H1 (cell line): Measurements from ENCODE around the gene KRTAP12-4. TPM values are rescaled to one million over a fixed set of nuclear protein-coding genes. Genes with fewer than 3 reads are reported as not detected.
"Not testable (repeated sequence)": the region's sequence is repeated elsewhere in the genome, so short reads cannot be mapped to it uniquely, and the experiment has no call there.

ENCODE experiments used
- CTCF ChIA-PET: fragments of 300-600 bp; sonication (Branson Sonifier 250); formaldehyde crosslinking; loops from one replicate; lab custom pipeline; 2021; ENCODE audit not compliant: partially characterized antibody; lab: Charles Lee
- POLR2A ChIA-PET: fragments of 300-600 bp; sonication (Branson Sonifier 250); formaldehyde crosslinking; loops from one replicate; lab custom pipeline; 2021; ENCODE audit warnings: inconsistent platforms; ENCODE audit not compliant: partially characterized antibody; lab: Charles Lee
- DNase-seq, 2 experiments: peaks; one replicate each; pipeline versions ENCODE4 v3.0.0 to v3.0.0-alpha.2; 2010 to 2022; ENCODE audit warnings: low spot score in 2 of 2, low read depth in 1 of 2, mixed read lengths in 1 of 2
- FAIRE-seq: peaks from 2 replicates; lab custom pipeline; 2011; peaks lifted over from hg19 to GRCh38; lab: Jason Lieb, UNC
- H2AFZ ChIP-seq: 2 replicates; pipeline ENCODE4 v1.8.1; 2012; ENCODE audit warnings: low read length, inconsistent platforms
- H2AK5ac ChIP-seq: 2 replicates; pipeline ENCODE4 v1.6.1; 2013; ENCODE audit warnings: low read depth, low read length
- H2BK120ac ChIP-seq: replicated peaks from 2 replicates; pipeline ENCODE3; 2013; ENCODE audit warnings: low read depth, low read length, inconsistent platforms
- H2BK12ac ChIP-seq: 2 replicates; pipeline ENCODE4 v1.6.1; 2013; ENCODE audit warnings: low read depth, low read length
- H2BK15ac ChIP-seq: 2 replicates; pipeline ENCODE4 v1.6.1; 2013; ENCODE audit warnings: low read length
- H2BK20ac ChIP-seq: 2 replicates; pipeline ENCODE4 v1.6.1; 2013; ENCODE audit warnings: low read length
- H2BK5ac ChIP-seq: 2 replicates; pipeline ENCODE4 v1.6.1; 2013; ENCODE audit warnings: low read depth, low read length
- H3K14ac ChIP-seq: 2 replicates; pipeline ENCODE4 v1.6.1; 2013; ENCODE audit warnings: inconsistent platforms; ENCODE audit not compliant: insufficient read length
- H3K18ac ChIP-seq: 2 replicates; pipeline ENCODE4 v1.6.1; 2013; ENCODE audit warnings: low read length; ENCODE audit errors: extremely low read depth
- H3K23ac ChIP-seq: 2 replicates; pipeline ENCODE4 v1.6.1; 2013; ENCODE audit warnings: inconsistent platforms; ENCODE audit not compliant: insufficient read length
- H3K23me2 ChIP-seq: 2 replicates; pipeline ENCODE4 v1.6.1; 2013; ENCODE audit warnings: low read depth, low read length
- H3K27ac ChIP-seq: 2 replicates; pipeline ENCODE4 v1.6.1; 2011; ENCODE audit warnings: low read depth, low read length, inconsistent platforms
- H3K27me3 ChIP-seq, 4 experiments: replicated peaks in 1 of 4; 1 replicate in 1 of 4; 2 replicates in 3 of 4; pipeline versions ENCODE4 v1.6.1 to v1.8.1; 2011 to 2013; ENCODE audit warnings: low read length in 3 of 4, mild to moderate bottlenecking in 3 of 4, inconsistent platforms in 2 of 4, mixed read lengths in 2 of 4, moderate library complexity in 1 of 4; ENCODE audit not compliant: control insufficient read depth in 3 of 4, insufficient read depth in 3 of 4; ENCODE audit errors: extremely low read depth in 1 of 4
- H3K36me3 ChIP-seq, 4 experiments: 2 replicates each; pipeline versions ENCODE4 v1.6.1 to v1.8.1; 2011 to 2013; ENCODE audit warnings: mild to moderate bottlenecking in 4 of 4, low read length in 3 of 4, moderate library complexity in 2 of 4, control low read depth in 1 of 4, inconsistent platforms in 1 of 4; ENCODE audit not compliant: insufficient read depth in 4 of 4, control insufficient read depth in 2 of 4
- H3K4ac ChIP-seq: replicated peaks from 2 replicates; pipeline ENCODE3; 2013; ENCODE audit warnings: low read length, low read depth, mixed read lengths, inconsistent platforms; ENCODE audit not compliant: insufficient read length
- H3K4me1 ChIP-seq, 4 experiments: replicated peaks in 1 of 4; 1 replicate in 1 of 4; 2 replicates in 3 of 4; pipeline versions ENCODE4 v1.6.1 to v1.8.1; 2011 to 2013; ENCODE audit warnings: low read length in 3 of 4, inconsistent platforms in 2 of 4, mixed read lengths in 1 of 4; ENCODE audit not compliant: insufficient read depth in 4 of 4, control insufficient read depth in 3 of 4
- H3K4me2 ChIP-seq, 2 experiments: 2 replicates each; pipeline versions ENCODE4 v1.6.1 to v1.8.1; 2011 to 2013; ENCODE audit warnings: low read depth in 2 of 2, low read length in 2 of 2, control low read depth in 1 of 2, inconsistent platforms in 1 of 2, mild to moderate bottlenecking in 1 of 2; ENCODE audit not compliant: insufficient read depth in 1 of 2
- H3K4me3 ChIP-seq, 4 experiments: fragments of 200-600, 300-600 bp in 1 of 4; sonication (generic), shearing (Covaris generic), sonication (Bioruptor Twin) in 1 of 4; 2 replicates each; pipeline versions ENCODE4 v1.5.1 to v1.8.1; 2011 to 2016; ENCODE audit warnings: low read length in 4 of 4, low read depth in 3 of 4, control low read depth in 2 of 4, inconsistent platforms in 2 of 4, mild to moderate bottlenecking in 2 of 4, mixed read lengths in 1 of 4, moderate library complexity in 1 of 4; ENCODE audit not compliant: insufficient read depth in 2 of 4; ENCODE audit errors: extremely low read depth in 1 of 4
- H3K56ac ChIP-seq: replicated peaks from 2 replicates; pipeline ENCODE3; 2013; ENCODE audit warnings: low read depth, mild to moderate bottlenecking, mixed read lengths, low read length, inconsistent platforms; ENCODE audit not compliant: insufficient read length
- H3K79me1 ChIP-seq: 2 replicates; pipeline ENCODE4 v1.6.1; 2013; ENCODE audit warnings: low read depth, low read length, control low read depth
- H3K79me2 ChIP-seq, 2 experiments: 2 replicates each; pipeline versions ENCODE4 v1.6.1 to v1.8.1; 2012 to 2013; ENCODE audit warnings: low read length in 2 of 2, mild to moderate bottlenecking in 2 of 2, inconsistent platforms in 1 of 2; ENCODE audit not compliant: insufficient read depth in 2 of 2, control insufficient read depth in 1 of 2
- H3K9ac ChIP-seq, 4 experiments: replicated peaks in 1 of 4; 1 replicate in 1 of 4; 2 replicates in 3 of 4; pipeline versions ENCODE4 v1.6.1 to v1.8.1; 2011 to 2013; ENCODE audit warnings: low read depth in 3 of 4, low read length in 3 of 4, control low read depth in 2 of 4, mild to moderate bottlenecking in 2 of 4, moderate library complexity in 2 of 4, inconsistent platforms in 1 of 4; ENCODE audit errors: extremely low read depth in 1 of 4
- H3K9me3 ChIP-seq, 2 experiments: 2 replicates each; pipeline versions ENCODE4 v1.6.1 to v1.8.1; 2012 to 2013; ENCODE audit warnings: mild to moderate bottlenecking in 2 of 2, moderate library complexity in 2 of 2, control low read depth in 1 of 2, inconsistent platforms in 1 of 2, low read depth in 1 of 2, low read length in 1 of 2, mixed read lengths in 1 of 2; ENCODE audit not compliant: insufficient read depth in 2 of 2
- H4K20me1 ChIP-seq, 2 experiments: replicated peaks in 1 of 2; 2 replicates each; pipeline versions ENCODE3 to v1.8.1; 2011 to 2013; ENCODE audit warnings: inconsistent platforms in 2 of 2, low read length in 2 of 2, mild to moderate bottlenecking in 1 of 2; ENCODE audit not compliant: insufficient read depth in 2 of 2, control insufficient read depth in 1 of 2
- H4K5ac ChIP-seq: 2 replicates; pipeline ENCODE4 v1.6.1; 2013; ENCODE audit warnings: low read length, low read depth, mixed read lengths, inconsistent platforms; ENCODE audit not compliant: insufficient read length
- H4K8ac ChIP-seq: 2 replicates; pipeline ENCODE4 v1.8.0; 2013; ENCODE audit warnings: mild to moderate bottlenecking, moderate library complexity, low read length, inconsistent platforms; ENCODE audit not compliant: insufficient read depth; ENCODE audit errors: extremely low read depth
- H4K91ac ChIP-seq: replicated peaks from 2 replicates; pipeline ENCODE3; 2013; ENCODE audit warnings: low read length, mixed read lengths, inconsistent platforms; ENCODE audit not compliant: insufficient read length
- WGBS, 2 experiments: shearing (Covaris generic) in 1 of 2; methylation state at CpG; one replicate each; pipeline versions ENCODE4 v1.1.6 to v1.1.7; 2013 to 2015; ENCODE audit warnings: low lambda C conversion rate in 2 of 2, mixed read lengths in 2 of 2, inconsistent platforms in 1 of 2, low coverage in 1 of 2, missing lambda C conversion rate in 1 of 2; ENCODE audit not compliant: insufficient replicate concordance in 2 of 2, insufficient coverage in 1 of 2, insufficient read length in 1 of 2; ENCODE audit errors: extremely low coverage in 1 of 2, missing lambda C conversion rate in 1 of 2; 5-methylcytosine and 5-hydroxymethylcytosine counted together
- polyA plus RNA-seq, 7 experiments: library from polyadenylated mRNA; depleted of rRNA in 3 of 7; stranded (reverse) in 5 of 7; unstranded in 2 of 7; fragments of >200 nt in 5 of 7; fragments of 200-250 nt in 2 of 7; gene quantifications; 1 replicate in 5 of 7; 2 replicates in 1 of 7; 4 replicates in 1 of 7; pipeline versions ENCODE4 v1.2.1 to v1.2.3, GENCODE V29; 2011 to 2013; ENCODE audit warnings: missing spikeins in 2 of 7, mixed read lengths in 2 of 7
- total RNA-seq: library from RNA; stranded (reverse); fragmentation: NEBNext Ultra II Directional; extraction: Animal tissue kit (Norgen Biotek cat#: 25700); gene quantifications from 2 replicates; pipeline ENCODE4 v1.2.1, GENCODE V29; 2021

Gene KRTAP12-4
- total and polyA plus RNA-seq, 2 of the 8 experiments (the other 6 are each of a cell fraction or from before 2014, with no cell fraction given) = not detected

DNA sequence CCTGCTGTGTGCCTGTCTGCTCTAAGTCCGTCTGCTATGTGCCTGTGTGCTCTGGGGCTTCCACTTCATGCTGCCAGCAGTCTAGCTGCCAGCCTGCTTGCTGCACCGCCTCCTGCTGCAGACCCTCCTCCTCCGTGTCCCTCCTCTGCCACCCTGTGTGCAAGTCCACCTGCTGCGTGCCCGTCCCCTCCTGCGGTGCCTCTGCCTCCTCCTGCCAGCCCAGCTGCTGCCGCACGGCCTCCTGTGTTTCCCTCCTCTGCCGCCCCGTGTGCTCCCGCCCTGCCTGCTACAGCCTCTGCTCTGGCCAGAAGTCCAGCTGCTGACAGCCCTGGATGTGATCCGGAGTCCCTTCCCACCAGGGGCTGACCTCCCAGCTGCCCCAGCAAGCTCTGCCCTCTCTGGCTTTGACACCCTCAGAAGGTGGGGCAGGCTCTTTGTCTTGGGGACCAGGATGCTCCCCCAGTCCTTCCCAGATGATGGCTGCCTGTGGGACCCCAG lies 16.6 kb downstream of the KRTAP12-4 start:
- CTCF ChIA-PET, H4K8ac ChIP-seq, H3K9ac ChIP-seq, H3K27ac ChIP-seq, H2BK120ac ChIP-seq, H3K18ac ChIP-seq, H3K9me3 ChIP-seq, H3K27me3 ChIP-seq, H2AFZ ChIP-seq, H2AK5ac ChIP-seq, H2BK5ac ChIP-seq, H3K36me3 ChIP-seq, H4K5ac ChIP-seq, FAIRE-seq, H3K79me2 ChIP-seq, H3K23me2 ChIP-seq, H3K56ac ChIP-seq, H3K4ac ChIP-seq, H2BK20ac ChIP-seq, DNase-seq, H3K23ac ChIP-seq, H3K79me1 ChIP-seq, H2BK12ac ChIP-seq, H3K4me1 ChIP-seq, H3K4me3 ChIP-seq, H3K14ac ChIP-seq, H3K4me2 ChIP-seq, H4K20me1 ChIP-seq: not testable (repeated sequence)
- Histone ChIP-seq H2BK15ac (0 out of 2 replicates have a peak overlapping the region, but pooled peaks have one; percentile 40), H4K91ac (peak overlapping the region; percentile 54)
- WGBS, 2 experiments = 97% methylated on average over 5 of the region's 12 CpGs; no CpG with 5 or more reads in 1 of the 2 experiments
- POLR2A ChIA-PET = interaction anchor here (0.6 kb wide), 1 partner anchor 87 kb away, joined by 6 read pairs; no protein-coding TSS in a partner anchor
